Stimulated activated CD8-positive, alpha-beta memory T cell treated with anti-CD3 and anti-CD28 coated beads, Interleukin-4, amount 100 ng/mL, for 24 hours (primary cell): Measurements from ENCODE around the gene BAZ1A.

Source experiments
- DNase-seq: peaks from one replicate; pipeline ENCODE4 v3.0.0-alpha.2; 2020; ENCODE audit warnings: low read depth

Gene BAZ1A

GRCh38 chr14:34875031-34875922 lies at the start of gene BAZ1A:
TSS of gene BAZ1A (minus strand) at chr14:34875360. CDS start at chr14:34874604, 756 bp downstream.
- peak; percentile 5 for DNase-seq

- DNase-seq = no peak
Observed at GRCh38 chr14:34920339-34920738, 45.2 kb upstream of the BAZ1A start.

GRCh38 chr14:34913619-34914018 lies 38.5 kb upstream of the BAZ1A start:
- DNase-seq = no peak

GRCh38 chr14:34912966-34913365 lies 37.8 kb upstream of the BAZ1A start:
- no peak for DNase-seq

GRCh38 chr14:34912182-34912581 lies 37.0 kb upstream of the BAZ1A start:
- DNase-seq = no peak

DNA sequence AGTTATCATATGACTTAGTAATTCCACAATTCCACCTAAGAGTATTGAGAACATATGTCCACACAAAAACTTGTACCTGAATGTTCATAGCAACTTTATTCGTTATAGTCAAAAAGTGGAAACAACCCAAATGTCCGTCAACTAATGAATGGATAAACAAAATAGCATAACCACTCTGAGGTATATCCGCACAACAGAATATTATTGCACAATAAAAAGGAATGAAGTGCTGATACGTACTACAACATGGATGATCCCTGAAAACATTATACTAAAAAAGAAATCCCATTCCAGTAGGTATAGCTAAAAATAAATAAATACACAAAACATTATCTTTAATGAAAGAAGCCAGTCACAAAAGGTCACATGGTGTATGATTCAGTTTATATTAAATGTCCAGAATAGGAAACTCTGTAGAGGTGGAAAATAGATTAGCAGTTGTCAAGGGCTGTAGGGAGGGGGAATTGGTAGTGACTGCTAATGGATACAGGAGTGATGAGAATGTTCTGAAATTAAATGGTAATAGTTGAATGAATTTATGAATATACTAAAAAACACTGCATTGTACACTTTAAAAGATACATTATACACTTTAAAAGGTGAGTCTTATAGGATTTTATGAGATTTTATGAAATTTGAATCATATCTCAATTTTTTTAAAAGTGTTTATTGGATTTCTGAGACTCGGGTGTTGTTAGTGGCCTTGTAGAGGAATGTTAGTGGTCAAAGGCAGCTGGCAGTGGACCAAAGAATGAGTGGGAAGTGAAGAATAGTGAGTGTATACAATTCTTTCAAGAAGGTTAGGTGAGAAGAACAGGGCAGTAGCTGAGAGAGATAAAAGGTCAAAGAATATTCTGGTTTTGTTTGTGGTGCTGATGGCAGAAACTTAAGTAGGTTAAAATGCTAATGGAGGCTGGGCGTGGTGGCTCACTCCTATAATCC lies 36.3 kb upstream of the BAZ1A start:
- DNase-seq = no peak

GRCh38 chr14:34906287-34906686 lies 31.1 kb upstream of the BAZ1A start:
- DNase-seq = no peak

DNA sequence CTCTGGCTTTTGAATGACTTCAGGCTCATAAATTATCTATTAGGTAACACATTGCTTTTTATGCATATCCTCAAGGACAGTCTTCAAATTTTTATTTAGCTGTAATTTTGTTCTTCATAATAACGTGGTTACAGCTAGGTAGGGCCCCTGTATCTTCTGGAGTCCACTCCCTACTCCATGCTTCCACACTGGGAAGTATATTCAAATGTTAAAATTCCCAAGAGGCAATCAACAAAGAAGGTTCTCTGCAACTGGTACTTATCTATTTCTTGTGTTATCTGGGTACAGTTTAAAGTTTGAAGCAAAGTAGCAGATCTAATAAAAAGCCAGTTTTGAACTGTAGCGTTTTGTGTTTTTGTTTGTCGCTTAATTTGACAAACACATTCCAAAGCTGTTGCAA lies 20.1 kb upstream of the BAZ1A start:
- no peak for DNase-seq

DNA sequence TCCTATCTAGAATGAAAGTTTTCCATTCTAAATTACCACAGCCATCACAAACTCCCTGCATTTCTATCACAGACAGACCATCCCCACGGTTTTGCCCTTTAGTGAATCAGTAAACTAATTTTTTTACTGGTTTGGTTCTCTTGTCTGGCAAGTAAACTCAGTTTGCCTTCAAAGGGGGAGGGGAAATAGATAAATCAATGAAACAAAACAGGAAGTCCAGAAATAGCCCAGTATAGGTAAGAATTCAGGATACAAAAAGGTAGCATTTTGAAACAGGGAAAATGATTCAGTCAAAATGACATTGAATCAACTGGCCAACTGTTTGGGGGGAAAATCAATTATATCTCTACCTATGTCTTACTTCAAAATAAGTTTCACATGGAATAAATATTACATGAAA lies 15.8 kb upstream of the BAZ1A start:
- DNase-seq = no peak

DNA sequence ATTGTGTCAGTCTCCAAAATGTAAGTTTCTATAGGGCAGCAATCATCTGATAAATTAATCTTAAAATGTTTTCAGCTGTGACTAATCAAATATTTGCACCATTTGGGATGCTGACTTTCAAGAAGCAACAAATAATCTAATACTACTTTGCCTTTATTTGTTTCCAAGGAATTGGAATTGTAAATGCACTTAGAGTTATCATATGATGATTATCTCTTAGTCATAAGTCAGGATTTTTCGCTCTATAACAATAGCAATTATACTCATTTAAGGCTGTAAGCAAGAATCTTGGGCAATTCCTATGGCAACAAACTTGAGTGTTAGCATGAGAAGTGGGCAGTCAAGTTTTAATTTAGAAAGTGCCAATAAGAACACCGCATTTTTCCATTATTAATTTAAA lies 13.0 kb upstream of the BAZ1A start:
- DNase-seq = no peak

GRCh38 chr14:34883954-34884353 lies 8.8 kb upstream of the BAZ1A start:
- no peak for DNase-seq

GRCh38 chr14:34874386-34875030 lies 652 bp downstream of the BAZ1A start:
- peak; percentile 26 for DNase-seq

DNA sequence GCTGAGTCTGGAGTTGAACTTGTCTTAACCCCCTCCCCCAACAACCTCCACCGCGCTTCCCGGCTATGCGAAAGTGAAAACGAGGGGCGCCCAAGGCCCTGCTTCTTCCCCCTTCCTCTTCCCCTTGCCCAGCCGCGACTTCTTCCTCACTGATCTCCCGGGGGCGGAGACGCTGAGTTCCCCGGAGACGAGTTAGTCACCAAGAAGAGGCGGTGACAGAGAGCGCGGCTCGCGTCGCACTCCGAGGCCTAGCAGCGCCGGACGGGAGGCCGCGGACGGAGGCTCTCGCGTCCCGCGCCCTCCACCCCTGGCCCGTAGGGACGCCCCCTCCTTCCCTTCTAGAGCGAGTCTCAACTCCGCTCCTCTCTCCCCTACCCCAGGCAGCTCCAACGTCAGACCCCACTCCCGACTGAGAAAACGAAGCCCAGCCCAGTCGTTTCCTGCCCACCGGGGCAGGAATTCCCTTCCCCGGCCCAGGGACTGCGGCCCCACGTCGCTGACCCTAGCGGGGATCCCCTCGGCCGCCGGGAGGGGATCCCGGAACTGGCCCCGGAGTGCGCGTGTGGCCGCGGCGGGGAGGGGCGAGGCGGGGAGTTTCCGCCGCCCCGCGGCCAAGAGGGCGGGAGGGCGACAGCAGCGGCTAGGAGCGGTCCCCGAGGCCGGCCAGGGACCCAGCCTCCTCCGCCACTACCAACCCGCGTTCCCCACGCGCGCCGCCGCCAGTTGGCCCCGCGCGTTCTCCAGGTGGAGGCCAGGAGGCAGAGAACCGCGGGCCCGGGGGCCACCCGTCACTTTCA lies 1.4 kb downstream of the BAZ1A start:
- DNase-seq = peak; percentile 78

GRCh38 chr14:34872822-34873588 lies 2.2 kb downstream of the BAZ1A start:
- DNase-seq = no peak

GRCh38 chr14:34867199-34867598 lies 8.0 kb downstream of the BAZ1A start:
- DNase-seq = no peak

DNA sequence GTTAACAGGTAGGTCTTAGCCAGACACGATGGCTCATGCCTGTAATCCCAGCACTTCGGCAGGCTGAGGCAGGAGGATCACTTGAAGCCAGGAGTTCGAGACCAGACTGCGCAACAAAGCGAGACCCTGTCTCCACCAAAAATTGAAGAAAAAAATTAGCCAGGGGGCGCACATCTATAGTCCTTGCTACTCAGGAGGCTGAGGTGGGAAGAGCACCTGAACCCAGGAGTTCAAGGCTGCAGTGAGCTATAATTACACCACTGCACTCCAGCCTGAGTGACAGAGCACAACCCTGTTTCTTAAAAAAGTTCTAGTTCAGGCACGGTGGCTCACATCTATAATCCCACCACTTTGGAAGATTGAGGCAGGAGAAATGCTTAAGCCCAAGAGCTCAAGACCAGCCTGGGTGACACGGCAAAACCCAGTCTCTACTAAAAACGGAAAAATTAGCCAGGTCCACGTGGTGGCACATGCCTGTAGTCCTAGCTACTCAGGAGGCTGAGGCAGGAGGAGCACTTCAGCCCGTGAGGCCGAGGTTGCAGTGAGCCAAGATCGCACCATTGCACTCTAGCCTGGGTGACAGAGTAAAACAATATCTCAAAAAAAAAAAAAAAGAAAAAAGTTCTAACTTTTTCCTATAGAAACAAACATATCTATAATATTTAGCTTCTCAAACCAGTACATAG lies 9.1 kb downstream of the BAZ1A start:
- DNase-seq = no peak

GRCh38 chr14:34863844-34864243 lies 11.3 kb downstream of the BAZ1A start:
- DNase-seq = no peak

- DNase-seq = no peak
Observed at GRCh38 chr14:34858765-34859164, 16.4 kb downstream of the BAZ1A start.

GRCh38 chr14:34857689-34858449 lies 17.3 kb downstream of the BAZ1A start:
- DNase-seq = no peak
